Ovary (tissue), 3 donors: ENCODE measurements around the gene EML1.

Experiments used
- CTCF ChIP-seq, 3 donors: fragments of 450-650 bp in 2 of 3; fragments of 200-600 bp in 1 of 3; IDR thresholded peaks; one replicate each; pipeline versions ENCODE4 v1.5.1 to v1.8.0; 2016 to 2022; ENCODE audit warnings: antibody characterized with exemption in 3 of 3, mild to moderate bottlenecking in 1 of 3
- EP300 ChIP-seq: sonication (generic); formaldehyde crosslinking; IDR thresholded peaks from one replicate; pipeline ENCODE4 v1.6.1; 2017; ENCODE audit warnings: antibody characterized with exemption
- POLR2A ChIP-seq: fragments of 450-650 bp; IDR thresholded peaks from one replicate; pipeline ENCODE4 v1.6.1; 2017; ENCODE audit warnings: antibody characterized with exemption, mild to moderate bottlenecking, moderate library complexity
- donor health status: DM: no; HTN: no; CAD: no.

GRCh38 chr14:99854831-99855230, 61.6 kb downstream of the EML1 start:
- TF ChIP-seq CTCF (IDR thresholded peaks at IDR 0.05): no peak
- TF ChIP-seq POLR2A: no peak
- no peak for TF ChIP-seq EP300
